Left ventricle myocardium inferior (tissue), 1 donor: Measurements from ENCODE around the gene DIRAS3. TPM values are rescaled to one million over a fixed set of nuclear protein-coding genes. Genes with fewer than 3 reads are reported as not detected.

ENCODE experiments used
- DNase-seq: peaks from one replicate; pipeline ENCODE4 v3.0.0-alpha.2; 2020
- H3K27ac ChIP-seq: fragments of 200-600 bp; replicated peaks from 2 replicates; pipeline ENCODE4 v1.8.0; 2021
- H3K27me3 ChIP-seq: fragments of 200-600 bp; 2 replicates; pipeline ENCODE4 v1.8.0; 2021; ENCODE audit warnings: low read depth
- H3K36me3 ChIP-seq: fragments of 200-600 bp; 2 replicates; pipeline ENCODE4 v1.8.0; 2021
- H3K4me1 ChIP-seq: fragments of 200-600 bp; 2 replicates; pipeline ENCODE4 v1.8.0; 2021
- H3K4me3 ChIP-seq: fragments of 200-600 bp; 2 replicates; pipeline ENCODE4 v1.8.0; 2021; ENCODE audit warnings: mild to moderate bottlenecking, moderate library complexity
- H3K9me3 ChIP-seq: fragments of 200-600 bp; replicated peaks from 2 replicates; pipeline ENCODE4 v1.8.0; 2021
- CTCF ChIP-seq: fragments of 200-600 bp; IDR thresholded peaks from 2 replicates; pipeline ENCODE4 v1.8.0; 2021; ENCODE audit warnings: antibody characterized with exemption, mild to moderate bottlenecking, borderline replicate concordance
- intact Hi-C: fragments of 100-400 bp; cut with micrococcal nuclease; formaldehyde crosslinking; loops from one replicate; pipeline ENCODE4 v1.11.0; 2022
- long read RNA-seq: library from polyadenylated mRNA; unstranded; transcript quantifications from one replicate; pipeline ENCODE4 v2.0.0, GENCODE V29; 2021
- total RNA-seq: library from RNA; stranded (reverse); fragmentation: NEBNext Ultra II Directional; extraction: Animal tissue kit (Norgen Biotek cat#: 25700); gene quantifications from one replicate; pipeline ENCODE4 v1.2.1, GENCODE V29; 2021
- donor health status: DM: no; HTN: yes; CAD: no; lungs with severe emphysema.

The DIRAS3 gene, protein sequence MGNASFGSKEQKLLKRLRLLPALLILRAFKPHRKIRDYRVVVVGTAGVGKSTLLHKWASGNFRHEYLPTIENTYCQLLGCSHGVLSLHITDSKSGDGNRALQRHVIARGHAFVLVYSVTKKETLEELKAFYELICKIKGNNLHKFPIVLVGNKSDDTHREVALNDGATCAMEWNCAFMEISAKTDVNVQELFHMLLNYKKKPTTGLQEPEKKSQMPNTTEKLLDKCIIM
- 32.6 TPM for total RNA-seq
- long read RNA-seq, transcript DIRAS3-202 (2 exons, 1,481 nt), result major isoform, 85 of 86 reads
- long read RNA-seq, partial matches to known transcripts, result 1 of 86 reads
- long read RNA-seq, other reads (novel, unspliced or antisense), result 0 of 86 reads

GRCh38 chr1:68049941-68050878 lies at the start of gene DIRAS3:
Gene DIRAS3, minus strand, starts transcription at chr1:68050627. Its CDS starts 3,330 bp downstream, at chr1:68047297.
- H3K4me1 ChIP-seq, result no peaks in the 10 kb centered on the region
- H3K27ac ChIP-seq, result no peak within 1 kb of the TSS
- peak; percentile 21 for DNase-seq
- no peaks in the 10 kb centered on the region for H3K9me3 ChIP-seq
- no peaks in the 10 kb centered on the region for H3K27me3 ChIP-seq
- intact Hi-C loops, result no loop called here
- H3K36me3 ChIP-seq, result no peaks in the 10 kb centered on the region
- TF ChIP-seq CTCF, result no peak
- H3K4me3 ChIP-seq, result peak within 1 kb of the TSS; percentile 63

DNA sequence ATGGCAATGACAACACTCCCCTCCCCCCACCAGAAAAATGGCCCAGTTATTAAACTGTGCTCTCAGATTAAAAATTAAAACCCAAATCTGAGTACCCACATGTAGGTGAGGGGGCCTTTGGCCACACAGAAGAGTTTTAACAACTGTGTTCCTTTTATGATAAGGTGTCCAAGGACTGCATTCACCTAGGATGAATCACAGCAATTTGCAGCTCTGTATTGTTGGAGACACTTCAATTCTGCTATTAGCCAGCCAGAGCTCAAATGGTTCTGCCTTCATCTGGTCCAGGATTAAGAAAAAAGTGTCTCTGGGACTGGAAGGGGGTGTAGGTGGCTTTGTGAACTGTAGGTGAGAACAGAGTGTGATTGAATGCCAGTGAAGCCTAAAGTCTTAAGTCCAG lies 43.3 kb upstream of the DIRAS3 start:
- TF ChIP-seq CTCF, result no peak

GRCh38 chr1:68087184-68087583 lies 36.8 kb upstream of the DIRAS3 start:
- Histone ChIP-seq H3K27ac (no peak overlapping the region), H3K27me3 (no peaks in the 10 kb centered on the region), H3K9me3 (peaks cover 16% of the 10 kb centered on the region), H3K4me1 (no peaks in the 10 kb centered on the region), H3K4me3 (no peak overlapping the region), H3K36me3 (no peaks in the 10 kb centered on the region)
- no peak for DNase-seq
- intact Hi-C loops, result no loop called here
- TF ChIP-seq CTCF, result no peak

More for the DNA sequence above, 43.3 kb upstream of the DIRAS3 start:
- Histone ChIP-seq H3K27me3 (no peaks in the 10 kb centered on the region), H3K36me3 (peaks cover 4% of the 10 kb centered on the region), H3K4me1 (no peaks in the 10 kb centered on the region), H3K4me3 (no peak overlapping the region), H3K27ac (no peak overlapping the region), H3K9me3 (peaks cover 9% of the 10 kb centered on the region)
- no peak for DNase-seq
- intact Hi-C loops, result no loop called here

- Histone ChIP-seq H3K27me3 (no peaks in the 10 kb centered on the region), H3K36me3 (no peaks in the 10 kb centered on the region), H3K9me3 (peaks cover 16% of the 10 kb centered on the region), H3K4me1 (no peaks in the 10 kb centered on the region), H3K4me3 (no peak overlapping the region), H3K27ac (no peak overlapping the region)
- no peak for DNase-seq
- no peak for TF ChIP-seq CTCF
- intact Hi-C loops, result no loop called here
Observed at GRCh38 chr1:68085752-68086151, 35.3 kb upstream of the DIRAS3 start.

GRCh38 chr1:68083686-68084085 lies 33.3 kb upstream of the DIRAS3 start:
- Histone ChIP-seq H3K4me3 (no peak overlapping the region), H3K27me3 (no peaks in the 10 kb centered on the region), H3K9me3 (peaks cover 7% of the 10 kb centered on the region), H3K36me3 (no peaks in the 10 kb centered on the region), H3K4me1 (no peaks in the 10 kb centered on the region), H3K27ac (no peak overlapping the region)
- intact Hi-C loops, result no loop called here
- DNase-seq, result no peak
- no peak for TF ChIP-seq CTCF
